Frontal cortex (tissue), 4 donors: ENCODE measurements around the gene SMTNL2. TPM values are rescaled to one million over a fixed set of nuclear protein-coding genes. Genes with fewer than 3 reads are reported as not detected.
"Not testable (repeated sequence)": the region's sequence is repeated elsewhere in the genome, so short reads cannot be mapped to it uniquely, and the experiment has no call there.

Experiments used
- DNase-seq, 2 donors: peaks; one replicate each; pipeline ENCODE4 v3.0.0; 2012; ENCODE audit warnings: low spot score in 2 of 2
- FAIRE-seq: peaks from 2 replicates; lab custom pipeline; 2012; peaks lifted over from hg19 to GRCh38; lab: Jason Lieb, UNC
- total RNA-seq: library from RNA; depleted of rRNA; stranded (reverse); fragments of >200 nt; gene quantifications from one replicate; pipeline ENCODE4 v1.2.3, GENCODE V29; 2014
- donor health status: control.
- donor health status: control.
- donor health status: control.

The SMTNL2 gene
- total RNA-seq, 1 donor from 2014 or later, result 4.1 TPM

DNA sequence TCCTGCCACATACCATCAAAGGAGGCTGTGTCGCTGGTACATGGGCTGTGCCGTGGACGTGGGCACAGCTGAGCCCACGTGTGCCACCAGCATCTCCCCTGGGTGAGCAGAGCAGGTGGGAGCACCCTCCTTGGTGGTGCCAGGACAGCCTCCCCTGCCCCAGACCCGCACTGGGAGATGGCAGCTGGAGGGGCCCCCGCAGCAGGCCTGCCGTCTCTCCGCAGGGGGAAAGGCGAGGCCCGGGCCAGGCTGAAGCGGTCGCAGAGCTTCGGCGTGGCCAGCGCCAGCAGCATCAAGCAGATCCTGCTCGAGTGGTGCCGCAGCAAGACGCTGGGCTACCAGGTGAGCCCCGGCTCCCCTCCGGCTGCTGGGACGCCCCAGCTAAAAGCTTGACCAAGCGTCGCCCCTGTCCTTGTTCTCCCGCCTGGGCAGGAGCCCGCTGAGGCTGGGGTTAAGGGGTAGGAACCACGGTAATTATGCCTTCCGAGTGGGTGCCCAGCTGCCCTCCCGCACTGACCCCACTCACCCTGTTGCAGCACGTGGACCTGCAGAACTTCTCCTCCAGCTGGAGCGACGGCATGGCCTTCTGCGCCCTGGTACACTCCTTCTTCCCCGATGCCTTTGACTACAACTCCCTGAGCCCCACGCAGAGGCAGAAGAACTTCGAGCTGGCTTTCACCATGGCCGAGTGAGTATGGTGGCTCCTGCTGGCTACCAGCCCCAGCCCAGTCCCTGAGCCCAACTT lies 12.5 kb downstream of the SMTNL2 start:
- no peak for FAIRE-seq
- DNase-seq, result no peak

DNA sequence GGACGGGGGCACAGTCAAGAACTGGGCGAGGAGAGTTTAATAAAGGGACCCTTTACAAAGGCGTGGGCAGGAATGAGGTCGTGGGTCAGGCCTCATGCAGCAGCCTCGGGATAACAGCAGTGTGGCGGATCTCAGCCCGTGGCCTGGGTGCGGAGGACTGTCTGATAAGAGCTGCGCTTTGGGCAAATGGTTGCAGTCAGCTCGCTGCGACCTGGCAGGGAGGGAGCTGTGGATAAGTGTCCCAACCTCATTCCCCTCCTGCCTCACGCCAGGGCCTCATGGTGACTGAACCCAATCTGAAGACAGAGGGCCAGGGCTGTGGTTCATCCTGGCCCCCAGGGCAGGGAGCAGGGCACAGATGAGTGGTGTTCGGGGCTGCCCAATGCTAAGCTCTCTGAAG lies 13.6 kb downstream of the SMTNL2 start:
- FAIRE-seq (no peak), DNase-seq (no peak)

DNA sequence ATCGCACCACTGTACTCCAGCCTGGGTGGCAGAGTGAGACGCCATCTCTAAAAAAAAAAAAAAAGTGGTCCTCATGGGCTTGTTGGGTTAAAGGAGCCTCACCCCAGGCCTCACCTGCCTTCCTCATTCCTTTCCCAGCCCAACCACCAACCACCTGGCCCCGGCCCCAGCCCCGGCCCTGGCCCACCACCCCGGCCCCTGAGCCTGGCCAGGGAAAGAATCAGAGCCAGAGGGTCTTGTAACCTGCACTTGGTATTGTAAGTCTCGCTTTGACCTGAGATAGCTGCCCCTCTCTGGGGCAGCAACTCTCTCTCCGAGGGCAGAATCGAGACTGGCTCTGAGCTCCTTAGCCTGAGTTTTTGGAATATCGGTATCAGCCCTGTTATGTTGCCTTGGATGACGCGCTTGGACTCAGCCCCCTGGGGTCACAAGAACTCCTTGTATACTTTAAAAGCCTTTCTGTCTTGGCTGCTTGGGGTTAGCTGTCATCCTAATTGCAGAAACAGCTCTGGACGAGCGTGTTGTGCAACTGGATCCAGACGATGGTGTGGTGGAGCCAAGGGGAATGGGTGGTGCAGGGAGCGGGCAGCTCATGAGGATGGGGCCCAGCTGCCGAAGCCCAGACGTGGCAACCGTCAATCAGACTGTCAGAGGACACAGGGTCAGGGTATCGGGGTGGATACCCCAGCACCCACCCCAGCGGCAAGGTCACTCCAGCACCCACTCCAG lies 14.6 kb downstream of the SMTNL2 start:
- DNase-seq (no peak), FAIRE-seq (no peak)

DNA sequence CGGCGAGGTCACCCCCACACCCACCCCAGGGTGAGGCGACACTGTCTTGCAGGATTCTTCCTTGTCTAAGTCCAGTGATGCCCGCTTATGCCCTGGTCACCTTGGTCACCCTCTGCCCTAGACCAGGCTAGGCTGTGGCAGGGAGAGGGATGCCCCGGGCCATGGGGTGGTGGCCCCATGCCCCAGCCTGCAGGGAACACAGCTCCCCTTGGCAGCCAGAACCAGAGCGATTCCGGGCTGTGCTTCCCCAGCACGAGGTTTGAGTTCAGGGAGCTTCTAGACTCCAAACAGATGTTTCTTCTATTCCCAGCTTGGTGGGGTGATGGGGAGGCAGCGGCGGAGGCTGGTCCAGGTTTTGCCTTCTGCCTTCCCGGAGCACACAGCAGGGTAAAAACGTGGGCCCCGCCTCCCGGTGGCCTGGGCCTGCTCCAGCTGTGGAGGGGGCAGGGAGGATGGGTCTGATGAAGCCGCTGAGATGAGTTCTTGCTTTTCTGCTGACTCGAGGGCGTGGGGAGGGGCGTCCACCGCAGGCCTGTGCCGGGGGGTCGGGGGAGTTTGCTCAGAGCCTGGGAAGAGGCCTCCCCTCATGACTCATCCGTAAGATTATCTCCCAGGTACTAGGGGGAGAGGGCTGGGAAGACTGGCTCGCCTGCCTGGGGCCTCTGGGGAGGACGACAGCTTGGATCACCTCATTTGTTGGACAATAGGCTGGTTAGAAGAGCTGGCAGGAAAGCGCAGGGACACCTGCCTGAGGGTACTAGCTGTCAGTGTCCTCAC lies 15.4 kb downstream of the SMTNL2 start:
- no peak for DNase-seq
- FAIRE-seq, result no peak

DNA sequence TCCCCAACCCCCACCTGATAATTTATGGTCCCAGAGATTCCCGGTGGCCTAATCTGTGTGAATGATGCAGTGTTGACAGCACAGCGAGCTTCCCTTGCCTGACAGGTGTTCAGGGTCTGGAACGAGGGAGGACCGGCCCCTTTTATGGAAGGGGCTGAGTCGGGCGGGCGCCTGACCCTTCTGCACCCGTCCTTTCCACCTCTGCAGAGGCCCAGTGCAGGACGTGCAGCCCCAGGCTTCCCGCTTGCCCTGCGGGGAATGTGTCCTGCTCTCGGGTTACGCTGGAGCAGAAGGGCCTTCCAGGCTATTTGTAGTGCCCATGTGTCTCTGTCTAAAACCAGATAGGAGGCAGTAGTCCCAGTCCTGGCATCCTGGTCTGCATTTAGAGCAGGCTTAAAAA lies 16.2 kb downstream of the SMTNL2 start:
- FAIRE-seq, result no peak
- DNase-seq, result no peak

DNA sequence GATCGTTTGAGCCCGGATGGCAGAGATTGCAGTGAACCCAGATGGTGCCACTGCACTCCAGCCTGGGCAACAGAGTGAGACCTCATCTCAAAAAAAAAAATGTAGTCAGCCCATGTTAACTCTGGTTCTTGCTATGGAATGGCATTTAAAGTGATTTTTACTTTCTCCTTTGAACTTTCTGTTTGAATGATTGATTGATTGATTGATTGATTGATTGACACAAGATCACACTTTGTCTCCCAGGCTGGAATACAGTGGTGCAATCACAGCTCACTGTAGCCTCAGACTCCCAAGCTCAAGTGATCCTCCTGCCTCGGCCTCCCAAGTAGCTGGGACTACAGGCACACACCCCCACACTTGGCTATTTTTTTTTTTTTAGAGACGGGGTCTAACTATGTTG lies 17.0 kb downstream of the SMTNL2 start:
- FAIRE-seq (no peak), DNase-seq (no peak)

DNA sequence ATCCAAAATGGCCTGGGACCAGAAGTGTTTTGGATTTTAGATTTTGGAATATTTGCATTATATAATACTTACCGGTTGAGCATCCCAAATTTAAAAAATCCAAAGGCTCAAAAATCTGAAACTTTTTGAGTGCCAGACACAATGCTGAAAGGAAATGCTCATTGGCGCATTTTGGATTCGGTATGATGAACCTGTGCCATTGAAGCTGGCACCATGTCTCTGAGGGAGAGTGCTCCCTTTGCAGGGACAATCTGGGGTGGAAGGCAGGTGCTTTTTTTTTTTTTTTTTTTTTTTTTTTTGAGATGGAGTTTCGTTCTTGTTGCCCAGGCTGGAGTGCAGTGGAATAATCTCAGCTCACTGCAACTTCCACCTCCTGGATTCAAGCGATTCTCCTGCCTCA lies 17.7 kb downstream of the SMTNL2 start:
- DNase-seq, result no peak

DNA sequence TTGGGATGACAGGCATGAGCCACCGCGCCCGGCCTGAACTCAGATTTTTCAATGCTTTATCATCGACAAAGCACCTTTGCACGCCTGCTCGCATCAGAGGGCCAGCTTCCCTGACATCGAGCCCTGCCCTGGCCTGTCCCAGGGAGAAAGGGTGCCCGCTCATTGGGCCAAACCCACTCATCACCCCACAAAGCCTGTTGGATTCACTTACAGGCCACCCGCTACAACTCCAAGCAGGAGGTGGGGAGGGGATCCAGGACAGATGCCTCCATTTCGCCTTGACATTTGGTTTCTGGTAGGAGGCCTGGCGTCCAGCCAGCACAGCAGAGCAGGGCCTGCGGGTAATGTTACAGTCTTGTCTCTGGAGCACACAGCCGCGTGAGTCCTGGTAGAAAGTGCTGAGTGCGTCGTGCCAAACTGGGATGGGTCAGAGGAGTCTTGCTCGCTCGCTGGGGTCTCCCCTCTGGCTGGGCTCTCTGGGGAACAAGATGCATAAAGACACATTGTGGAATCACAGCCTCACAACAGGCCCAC lies 19.8 kb downstream of the SMTNL2 start:
- FAIRE-seq (no peak), DNase-seq (no peak)

More for the DNA sequence above, 17.7 kb downstream of the SMTNL2 start:
- no peak for FAIRE-seq

DNA sequence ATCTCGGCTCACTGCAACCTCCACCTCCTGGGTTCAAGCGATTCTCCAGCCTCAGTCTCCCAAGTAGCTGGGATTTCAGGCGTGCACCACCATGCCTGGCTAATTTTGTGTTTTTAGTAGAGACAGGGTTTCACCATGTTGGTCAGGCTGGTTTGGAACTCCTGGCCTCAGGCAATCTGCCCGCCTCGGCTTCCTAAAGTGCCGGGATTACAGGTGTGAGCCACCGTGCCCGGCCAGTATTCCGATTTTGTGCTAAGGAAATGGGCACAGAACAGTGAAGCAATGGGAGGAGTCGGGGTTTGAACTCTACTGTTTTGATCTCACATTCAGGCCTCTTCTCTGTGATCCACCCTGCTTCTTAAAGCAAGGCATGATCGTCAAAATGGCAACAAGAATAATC lies 20.4 kb downstream of the SMTNL2 start:
- DNase-seq, FAIRE-seq: not testable (repeated sequence)

DNA sequence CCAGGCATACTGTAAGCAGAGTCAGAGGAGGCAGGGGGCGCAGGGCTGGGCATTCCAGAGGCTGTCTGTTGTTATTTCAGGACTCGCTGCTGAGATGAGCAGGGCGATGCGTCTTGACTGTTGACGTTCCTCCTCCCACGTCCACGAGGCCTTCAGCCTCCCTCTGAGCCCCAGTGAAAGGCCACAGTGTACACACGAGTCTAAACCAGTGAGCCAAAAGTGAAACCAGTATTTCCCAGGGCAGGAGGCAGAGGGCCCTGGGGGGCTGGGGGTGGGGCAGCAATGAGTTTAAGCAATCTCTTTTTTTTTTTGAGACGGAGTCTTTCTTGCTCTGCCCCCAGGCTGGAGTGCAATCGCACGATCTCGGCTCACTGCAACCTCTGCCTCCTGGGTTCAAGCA lies 21.5 kb downstream of the SMTNL2 start:
- FAIRE-seq (no peak), DNase-seq (no peak)

DNA sequence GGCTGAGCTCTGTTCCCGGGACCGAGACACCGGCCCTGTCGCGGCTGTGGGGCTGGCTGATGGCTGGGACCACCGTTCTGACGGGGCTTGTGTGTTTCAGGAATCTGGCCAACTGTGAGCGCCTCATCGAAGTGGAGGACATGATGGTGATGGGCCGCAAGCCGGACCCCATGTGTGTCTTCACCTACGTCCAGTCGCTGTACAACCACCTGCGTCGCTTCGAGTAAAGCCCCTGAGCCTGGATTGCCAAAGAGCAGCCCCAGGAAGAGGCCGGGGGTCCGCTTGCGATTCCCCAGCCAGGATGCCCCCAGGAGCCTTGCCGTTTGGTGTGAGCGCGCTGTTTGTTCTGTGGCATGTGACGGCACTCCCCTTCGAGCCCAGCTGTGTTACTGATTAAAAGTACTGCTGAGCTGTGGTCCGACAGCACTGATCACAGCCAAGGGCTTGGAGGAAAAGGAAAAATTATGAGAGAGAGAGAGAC lies 23.0 kb downstream of the SMTNL2 start:
- DNase-seq (no peak), FAIRE-seq (no peak)

DNA sequence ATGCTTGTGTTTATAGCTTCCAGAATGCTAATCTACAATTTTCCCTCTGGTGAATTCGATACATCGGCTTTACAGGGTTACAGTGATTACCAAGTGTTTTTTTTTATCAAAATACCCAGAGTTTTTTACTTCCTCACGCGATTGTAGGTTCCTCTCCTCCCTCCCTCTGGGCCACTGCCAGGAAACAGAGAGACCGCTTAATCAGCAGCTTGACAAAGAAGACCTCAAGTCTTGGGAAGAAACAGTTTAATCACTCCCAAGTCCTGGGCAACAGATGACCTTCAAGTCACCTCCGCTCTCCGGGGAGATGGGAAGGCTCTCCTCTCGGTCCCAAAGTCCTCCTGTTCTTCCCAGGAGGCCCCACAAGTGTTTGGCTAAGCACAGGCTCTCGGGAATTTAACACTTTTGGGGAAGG lies 23.5 kb downstream of the SMTNL2 start:
- peak; percentile 26 to 68 for DNase-seq
- no peak for FAIRE-seq

DNA sequence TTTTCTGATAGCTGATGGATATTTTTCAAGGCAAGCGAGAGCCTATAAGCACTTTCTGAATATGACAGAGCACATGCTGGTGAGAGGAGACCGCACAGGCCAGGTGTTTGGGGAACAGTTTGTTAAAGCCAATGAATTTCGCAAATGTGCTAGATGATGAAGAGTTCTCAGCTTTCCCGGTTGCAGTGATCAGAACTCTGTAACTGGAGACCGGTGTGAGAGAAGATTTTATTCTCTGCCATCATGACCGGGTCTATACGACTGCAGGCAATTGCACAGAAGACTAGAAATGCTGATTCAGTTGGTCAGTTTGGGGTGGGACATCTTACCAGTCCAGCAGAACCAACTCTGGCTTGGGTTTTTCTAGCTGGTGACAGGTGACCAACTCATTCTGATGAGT lies 25.4 kb downstream of the SMTNL2 start:
- FAIRE-seq, result no peak
- DNase-seq, result no peak

DNA sequence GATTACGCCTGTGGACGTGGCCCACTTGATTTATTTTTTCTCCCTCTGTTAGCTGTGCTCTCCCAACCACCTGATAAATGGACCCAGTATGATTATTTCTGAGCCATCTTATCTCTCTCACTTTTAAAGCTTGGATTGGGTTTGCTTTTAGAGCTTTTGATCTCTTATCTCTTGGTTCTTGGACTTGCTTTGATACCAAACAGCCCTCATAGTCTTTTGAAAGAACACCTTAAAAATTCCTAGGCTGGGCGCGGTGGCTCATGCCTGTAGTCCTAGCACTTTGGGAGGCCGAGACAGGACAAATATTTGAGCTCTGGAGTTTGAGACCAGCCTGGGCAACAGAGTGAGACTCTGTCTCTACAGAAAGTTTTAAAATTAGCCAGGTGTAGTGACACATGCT lies 25.8 kb downstream of the SMTNL2 start:
- no peak for FAIRE-seq
- DNase-seq, result no peak

DNA sequence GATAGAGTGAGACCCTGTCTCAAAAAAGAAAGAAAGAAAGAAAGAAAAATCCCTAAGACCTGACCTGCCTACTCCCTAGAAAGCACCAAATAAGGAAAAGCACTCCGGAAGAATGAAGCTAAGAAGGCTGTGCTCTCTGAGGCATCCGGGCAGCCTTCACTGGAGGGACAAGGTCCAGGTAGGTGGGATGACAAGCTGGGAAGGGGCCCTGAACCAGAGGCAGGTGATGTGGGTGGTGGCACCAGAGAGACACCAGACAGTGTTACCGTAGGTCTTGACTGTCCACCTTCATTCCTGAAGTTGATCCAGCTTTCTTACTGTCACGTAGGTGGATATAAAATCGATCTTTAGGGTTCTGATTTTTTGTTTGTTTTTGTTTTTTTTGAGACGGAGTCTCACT lies 26.3 kb downstream of the SMTNL2 start:
- no peak for DNase-seq
- no peak for FAIRE-seq

DNA sequence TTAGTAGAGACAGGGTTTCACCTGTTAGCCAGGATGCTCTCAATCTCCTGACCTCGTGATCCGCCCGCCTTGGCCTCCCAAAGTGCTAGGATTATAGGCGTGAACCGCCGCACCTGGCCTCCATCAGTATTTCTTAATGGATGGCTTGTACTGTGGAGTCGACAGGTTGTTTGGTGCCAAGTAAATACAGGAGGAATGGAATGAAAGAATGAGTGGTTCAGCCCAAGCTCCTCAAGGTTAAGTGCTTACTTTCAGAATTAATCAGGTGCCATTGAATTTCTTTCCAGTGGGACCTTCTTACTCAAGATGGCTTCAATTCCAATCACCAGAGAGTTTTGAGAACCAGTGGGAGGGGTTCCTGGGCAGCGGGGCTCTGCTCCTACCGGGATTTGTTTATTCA lies 32.1 kb downstream of the SMTNL2 start:
- no peak for FAIRE-seq
- no peak for DNase-seq

DNA sequence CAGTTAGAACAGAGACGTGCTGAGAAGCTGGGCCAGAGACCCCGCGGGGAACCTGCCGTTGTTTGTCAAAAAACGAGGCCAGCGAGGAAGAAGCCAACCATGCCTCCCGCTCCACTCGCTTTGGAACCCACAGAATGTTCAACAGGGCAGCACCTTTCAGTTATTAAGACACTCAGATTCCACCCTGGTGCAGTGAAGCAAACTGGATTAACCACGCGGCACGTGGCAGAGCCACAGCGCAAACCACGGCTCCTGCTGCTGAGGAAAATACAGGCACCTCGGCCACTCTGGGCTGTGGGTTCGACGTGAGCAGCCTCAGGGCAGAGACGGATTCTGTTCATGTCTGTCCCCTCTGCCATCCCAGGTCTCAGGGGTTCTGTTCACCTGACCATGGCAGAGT lies 32.8 kb downstream of the SMTNL2 start:
- no peak for DNase-seq
- FAIRE-seq, result no peak

DNA sequence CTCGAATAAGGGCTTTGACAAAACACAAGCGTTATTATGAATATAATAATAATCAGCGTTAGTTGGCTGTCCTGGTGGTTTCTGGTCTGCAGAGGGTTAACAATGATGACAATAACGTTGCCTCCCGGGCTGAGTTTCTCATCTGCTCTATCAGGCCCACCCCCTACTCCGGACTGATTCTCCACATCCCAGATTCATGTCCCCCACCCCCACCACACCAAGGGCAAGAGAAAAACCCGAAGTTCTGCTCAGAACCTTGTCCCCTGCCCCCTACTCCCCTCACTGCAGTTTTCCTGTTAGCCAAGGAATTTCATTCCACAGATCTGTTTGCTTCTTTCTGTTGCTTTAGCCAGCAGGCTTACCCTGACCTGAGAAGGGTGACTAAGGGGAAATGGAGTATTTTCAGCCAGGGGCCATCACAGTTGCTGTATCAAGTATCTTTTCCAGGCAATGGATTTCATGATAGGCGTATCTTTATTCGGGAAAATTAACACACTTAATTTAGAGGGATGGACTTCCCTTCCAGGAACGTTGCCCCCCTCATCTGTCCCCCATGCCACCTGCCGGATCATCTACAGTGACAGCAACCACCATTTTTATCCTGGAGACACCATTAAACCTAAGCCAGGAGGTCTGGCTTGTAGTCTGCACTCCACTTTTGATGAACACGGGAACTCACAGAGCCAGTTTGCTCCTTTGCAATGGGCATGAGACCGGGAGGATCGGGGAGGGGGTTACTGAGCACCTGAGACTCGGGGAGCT lies 33.4 kb downstream of the SMTNL2 start:
- FAIRE-seq, result no peak
- no peak for DNase-seq

DNA sequence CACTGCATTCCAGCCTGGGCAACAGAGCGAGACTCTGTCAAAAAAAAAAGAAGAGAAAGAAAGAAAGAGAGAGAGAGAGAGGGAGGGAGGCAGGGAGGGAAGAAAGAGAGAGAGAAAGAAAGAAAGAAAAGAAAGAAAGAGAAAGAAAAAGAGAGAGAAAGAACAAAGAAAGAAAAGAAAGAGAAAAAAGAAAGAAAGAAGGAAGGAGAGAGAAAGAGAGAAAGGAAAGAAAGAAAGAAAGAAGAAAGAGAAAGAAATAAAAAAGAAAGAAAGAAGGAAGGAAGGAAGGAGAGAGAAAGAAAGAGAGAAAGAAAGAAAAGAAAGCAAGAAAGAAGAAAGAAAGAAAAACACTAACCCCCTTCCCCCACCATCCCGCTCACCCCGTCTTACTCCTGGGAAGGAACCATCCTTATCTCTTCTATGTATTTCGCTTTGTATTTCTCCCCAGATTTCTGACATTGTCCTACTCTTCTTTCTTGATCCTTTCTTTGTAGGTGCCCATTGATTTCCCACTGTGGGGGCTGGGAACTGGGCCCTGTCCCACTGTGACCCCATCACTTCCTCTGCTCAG lies 36.3 kb downstream of the SMTNL2 start:
- FAIRE-seq (no peak), DNase-seq (no peak)
